ENCODE results near the gene PHKB. TPM values are rescaled to one million over a fixed set of nuclear protein-coding genes. Genes with fewer than 3 reads are reported as not detected.

PHKB gene
- polyA plus RNA-seq, 6 donors from 2014 or later = 47.0 to 67.9 (median 56.1) TPM

- Mint-ChIP-seq H3K27me3 (no peaks in the 10 kb centered on the region), H3K4me1 (peaks cover 0 to 5% (median 0%) of the 10 kb centered on the region in 3 donors), H3K9me3 (peaks cover 0 to 3% (median 0%) of the 10 kb centered on the region in 7 donors), H3K27ac (no peak overlapping the region), H3K36me3 (peaks cover 9 to 17% of the 10 kb centered on the region in 2 donors), H3K4me3 (no peak overlapping the region)
- ATAC-seq (ENCODE audit: low read depth in 2 of 2) = no peak
- no peak for DNase-seq
Measured at GRCh38 chr16:47705266-47705665, 244.1 kb downstream of the PHKB start.

GRCh38 chr16:47711809-47712208 is 250.7 kb downstream of the PHKB start:
- Mint-ChIP-seq H3K9me3 (no peaks in the 10 kb centered on the region), H3K4me1 (peaks cover 0 to 5% (median 0%) of the 10 kb centered on the region in 3 donors), H3K36me3 (no peaks in the 10 kb centered on the region), H3K27ac (peak overlapping the region in 1 of 6 donors; percentile 27), H3K4me3 (no peak overlapping the region), H3K27me3 (peaks cover 0 to 10% (median 0%) of the 10 kb centered on the region in 3 donors)
- ATAC-seq (ENCODE audit: low read depth in 2 of 2) (no peak), DNase-seq (no peak)

DNA sequence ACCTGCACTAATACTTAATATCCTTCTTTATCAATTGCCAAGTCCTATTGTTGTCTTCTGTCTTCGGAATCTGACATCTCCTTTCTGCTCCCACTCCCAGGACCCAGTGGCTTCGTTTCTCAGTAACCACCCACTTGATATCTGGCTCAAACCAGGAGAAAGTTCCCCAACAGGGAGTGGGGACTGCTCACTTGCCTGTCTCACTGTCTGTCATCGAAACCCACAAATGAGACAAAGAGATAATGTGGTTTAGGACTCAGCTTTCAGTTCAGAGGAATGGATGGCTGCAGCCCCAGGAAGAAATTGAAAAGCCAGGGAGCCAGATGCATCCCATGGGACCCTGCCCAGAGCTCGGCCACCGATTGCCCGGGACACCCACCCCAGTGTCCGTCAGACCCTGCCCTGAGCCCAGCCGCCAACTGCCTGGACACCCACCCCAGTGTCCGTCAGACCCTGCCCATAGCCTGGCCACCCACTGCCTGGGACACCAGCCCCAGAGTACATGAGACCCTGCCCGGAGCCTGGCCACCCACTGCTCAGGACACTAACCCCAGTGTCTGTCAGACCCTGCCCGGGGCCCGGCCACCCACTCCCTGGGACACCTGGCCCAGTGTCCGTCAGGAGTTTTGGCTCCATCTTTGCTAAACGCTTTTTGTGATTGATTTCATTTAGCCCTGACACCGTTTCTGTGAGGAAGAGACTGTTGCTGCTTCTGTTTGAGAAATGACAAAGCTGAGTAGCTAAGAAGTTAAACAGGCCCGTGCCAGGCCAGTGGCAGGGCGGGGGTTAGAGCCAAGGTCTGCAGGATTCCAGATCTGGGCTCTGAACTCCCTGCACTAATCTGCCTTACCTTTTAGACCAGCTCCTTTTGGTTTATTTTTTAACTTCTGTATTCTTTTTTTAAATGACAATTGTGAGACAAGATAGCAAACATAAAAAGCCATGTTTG is 251.4 kb downstream of the PHKB start:
- Mint-ChIP-seq H3K4me1 (peaks cover 0 to 5% (median 0%) of the 10 kb centered on the region in 3 donors), H3K27ac (peak overlapping the region in 3 of 6 donors; percentile 16 to 94 (median 51)), H3K27me3 (peaks cover 0 to 10% (median 0%) of the 10 kb centered on the region in 3 donors), H3K9me3 (no peaks in the 10 kb centered on the region), H3K4me3 (no peak overlapping the region), H3K36me3 (no peaks in the 10 kb centered on the region)
- DNase-seq (no peak), ATAC-seq (ENCODE audit: low read depth in 2 of 2) (no peak)

- Mint-ChIP-seq H3K27me3 (peaks cover 0 to 10% (median 0%) of the 10 kb centered on the region in 3 donors), H3K36me3 (no peaks in the 10 kb centered on the region), H3K9me3 (no peaks in the 10 kb centered on the region), H3K4me1 (peaks cover 0 to 5% (median 0%) of the 10 kb centered on the region in 3 donors), H3K4me3 (no peak overlapping the region), H3K27ac (peak overlapping the region in 3 of 6 donors; percentile 29 to 94 (median 51))
- DNase-seq = no peak
- no peak for ATAC-seq (ENCODE audit: low read depth in 2 of 2)
Measured at GRCh38 chr16:47713225-47713595, 252.1 kb downstream of the PHKB start.

DNA sequence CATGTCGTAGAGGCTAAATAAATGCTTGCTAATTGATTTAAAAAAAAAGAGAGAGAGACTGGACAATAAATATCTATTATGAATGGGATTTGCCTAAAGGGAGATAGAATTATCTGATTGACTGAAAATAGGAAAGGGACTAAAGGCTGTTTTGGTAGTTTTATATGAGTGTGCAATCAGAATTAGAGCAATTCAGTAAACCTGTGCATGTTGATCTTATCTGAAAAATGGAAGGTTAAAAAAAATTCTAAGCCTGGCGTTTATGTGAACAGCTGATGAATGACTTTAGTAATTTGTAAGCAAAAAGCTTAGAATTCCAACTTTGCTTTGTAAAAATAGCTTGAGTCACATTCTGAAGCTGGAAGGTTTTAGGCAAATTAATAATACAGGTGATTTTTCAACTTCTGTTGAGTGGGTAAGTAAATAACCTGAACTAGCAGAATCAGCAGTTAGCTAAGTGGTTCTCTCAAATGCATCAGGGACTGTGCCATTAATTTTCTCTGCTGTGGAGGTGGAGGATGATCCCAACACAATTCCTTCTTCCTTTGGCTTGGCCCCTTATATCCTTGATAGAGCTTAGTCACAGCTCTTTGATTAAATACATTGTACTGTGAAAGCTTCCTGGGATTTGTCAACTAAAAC is 254.4 kb downstream of the PHKB start:
- H3K9me3 Mint-ChIP-seq = no peaks in the 10 kb centered on the region
- no peak for DNase-seq
- no peak for ATAC-seq (ENCODE audit: low read depth in 2 of 2)
- peaks cover 0 to 10% (median 0%) of the 10 kb centered on the region in 3 donors for H3K27me3 Mint-ChIP-seq
- H3K27ac Mint-ChIP-seq = peak overlapping the region in 1 of 6 donors; percentile 83
- no peak overlapping the region for H3K4me3 Mint-ChIP-seq
- H3K36me3 Mint-ChIP-seq = no peaks in the 10 kb centered on the region
- no peaks in the 10 kb centered on the region for H3K4me1 Mint-ChIP-seq

DNA sequence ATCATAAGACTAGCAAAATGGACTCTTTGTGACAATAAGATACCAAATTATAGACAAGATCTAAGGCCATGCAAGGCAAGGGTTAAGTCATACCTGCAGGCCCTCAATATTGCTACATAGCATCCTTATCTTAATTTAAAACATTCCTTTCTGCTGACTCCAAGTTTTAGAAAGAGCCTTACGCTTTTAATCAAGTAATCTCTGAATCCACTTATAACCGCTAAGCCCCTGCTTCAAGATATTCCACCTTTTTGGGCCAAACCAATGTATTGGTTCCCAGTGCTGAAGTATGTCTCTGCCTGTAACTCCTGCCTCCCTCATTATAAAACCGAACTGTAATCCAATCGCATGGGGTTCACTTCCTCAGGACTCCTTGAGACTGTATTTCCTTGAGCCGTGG is 255.4 kb downstream of the PHKB start:
- Mint-ChIP-seq H3K36me3 (no peaks in the 10 kb centered on the region), H3K27ac (no peak overlapping the region), H3K27me3 (peaks cover 4 to 10% (median 8%) of the 10 kb centered on the region in 3 donors), H3K9me3 (no peaks in the 10 kb centered on the region), H3K4me3 (no peak overlapping the region), H3K4me1 (no peaks in the 10 kb centered on the region)
- DNase-seq = no peak
- no peak for ATAC-seq (ENCODE audit: low read depth in 2 of 2)

DNA sequence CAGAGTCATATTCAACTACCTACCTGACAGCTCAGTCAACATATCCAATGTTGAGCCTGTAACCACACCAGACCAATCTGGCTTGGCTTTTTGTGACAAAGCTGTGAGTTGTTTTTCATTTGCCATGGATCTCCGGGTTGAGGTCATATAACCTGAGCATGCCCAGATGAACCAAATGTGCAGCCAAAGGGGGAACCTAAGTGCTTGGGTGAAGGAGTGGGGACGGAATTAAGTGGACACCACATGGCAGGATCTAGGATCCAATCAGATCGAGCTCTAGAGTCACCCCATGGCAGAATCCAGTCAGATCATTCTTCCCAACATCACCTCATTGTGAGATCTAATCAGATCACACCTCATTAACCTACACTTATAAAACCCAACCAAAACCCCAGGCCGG is 258.6 kb downstream of the PHKB start:
- H3K27ac Mint-ChIP-seq = no peak overlapping the region
- no peak overlapping the region for H3K4me3 Mint-ChIP-seq
- no peaks in the 10 kb centered on the region for H3K9me3 Mint-ChIP-seq
- H3K27me3 Mint-ChIP-seq = peaks cover 12 to 17% (median 15%) of the 10 kb centered on the region in 3 donors
- DNase-seq (no peak), ATAC-seq (ENCODE audit: low read depth in 2 of 2) (no peak)
- H3K4me1 Mint-ChIP-seq = no peaks in the 10 kb centered on the region
- H3K36me3 Mint-ChIP-seq = no peaks in the 10 kb centered on the region

DNA sequence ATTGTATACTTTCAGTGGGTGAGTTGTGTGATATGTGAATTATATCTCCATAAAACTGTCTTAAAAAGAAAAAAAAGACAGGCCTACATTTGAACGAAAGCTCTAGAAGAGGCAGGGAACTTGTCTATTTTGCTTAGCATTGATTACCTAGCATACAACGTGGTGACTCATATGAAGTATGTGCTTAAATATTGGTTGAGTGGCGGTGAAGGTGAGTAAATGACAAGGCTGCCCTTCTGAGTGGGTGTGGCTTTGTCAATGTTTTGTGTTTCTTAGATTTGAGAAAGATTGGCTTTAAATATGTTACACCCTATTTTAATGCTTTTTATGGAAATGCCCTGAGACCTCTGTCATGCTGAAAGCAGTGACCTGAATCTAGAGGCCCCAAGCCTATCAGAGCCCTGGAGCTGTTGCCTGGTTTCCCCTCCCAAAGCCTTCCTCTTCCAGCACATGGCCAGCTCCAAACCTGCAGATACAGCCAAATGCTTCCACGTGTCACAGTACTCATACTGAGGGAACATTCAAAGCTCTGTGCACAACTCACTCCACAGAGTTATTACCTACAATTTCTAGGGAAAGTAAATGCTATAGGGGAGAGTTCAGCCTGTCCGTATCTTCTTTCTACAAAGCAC is 260.0 kb downstream of the PHKB start:
- ATAC-seq (ENCODE audit: low read depth in 2 of 2) (no peak), DNase-seq (no peak)
- Mint-ChIP-seq H3K4me3 (no peak overlapping the region), H3K27ac (no peak overlapping the region), H3K4me1 (no peaks in the 10 kb centered on the region), H3K36me3 (no peaks in the 10 kb centered on the region), H3K27me3 (peaks cover 12 to 16% (median 15%) of the 10 kb centered on the region in 3 donors), H3K9me3 (no peaks in the 10 kb centered on the region)

DNA sequence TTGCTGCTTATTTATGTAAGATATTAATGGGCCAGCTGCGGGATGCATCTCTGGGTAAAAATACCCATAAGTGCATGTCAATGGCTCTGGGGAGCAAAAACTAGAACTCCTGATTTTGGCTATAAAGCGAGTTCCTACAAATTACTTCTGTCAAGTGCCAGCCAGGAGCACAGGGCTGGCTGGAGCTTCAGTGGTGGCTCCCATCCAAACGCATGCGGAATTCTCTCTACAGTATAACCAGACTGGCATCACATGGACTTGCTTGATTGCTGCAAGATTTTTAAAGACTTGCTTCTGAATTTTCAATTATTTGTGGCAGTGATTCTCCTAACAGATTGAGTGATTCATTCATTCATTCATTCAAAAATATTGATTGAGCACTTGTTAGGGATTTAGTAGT is 260.9 kb downstream of the PHKB start:
- Mint-ChIP-seq H3K36me3 (no peaks in the 10 kb centered on the region), H3K27ac (no peak overlapping the region), H3K4me1 (no peaks in the 10 kb centered on the region), H3K4me3 (no peak overlapping the region), H3K9me3 (no peaks in the 10 kb centered on the region), H3K27me3 (peaks cover 12 to 17% (median 15%) of the 10 kb centered on the region in 3 donors)
- ATAC-seq (ENCODE audit: low read depth in 2 of 2) (no peak), DNase-seq (no peak)

GRCh38 chr16:47724115-47724785 is 263.1 kb downstream of the PHKB start:
- peaks cover 12 to 13% (median 12%) of the 10 kb centered on the region in 3 donors for H3K4me1 Mint-ChIP-seq
- H3K36me3 Mint-ChIP-seq = no peaks in the 10 kb centered on the region
- no peak overlapping the region for H3K4me3 Mint-ChIP-seq
- peaks cover 12 to 17% (median 15%) of the 10 kb centered on the region in 3 donors for H3K27me3 Mint-ChIP-seq
- H3K9me3 Mint-ChIP-seq = no peaks in the 10 kb centered on the region
- DNase-seq = no peak
- no peak for ATAC-seq (ENCODE audit: low read depth in 2 of 2)
- no peak overlapping the region for H3K27ac Mint-ChIP-seq

GRCh38 chr16:47725188-47725695 is 264.1 kb downstream of the PHKB start:
- H3K4me3 Mint-ChIP-seq = peak overlapping the region in 1 of 8 donors; percentile 48
- DNase-seq (no peak), ATAC-seq (ENCODE audit: low read depth in 2 of 2) (no peak)
- H3K27ac Mint-ChIP-seq = peak overlapping the region in 1 of 6 donors; percentile 10
- H3K4me1 Mint-ChIP-seq = peaks cover 12 to 13% (median 12%) of the 10 kb centered on the region in 3 donors
- peaks cover 0 to 2% (median 0%) of the 10 kb centered on the region in 7 donors for H3K9me3 Mint-ChIP-seq
- no peaks in the 10 kb centered on the region for H3K36me3 Mint-ChIP-seq
- peaks cover 12 to 23% (median 15%) of the 10 kb centered on the region in 3 donors for H3K27me3 Mint-ChIP-seq

GRCh38 chr16:47726031-47726675 is 265.0 kb downstream of the PHKB start:
- H3K36me3 Mint-ChIP-seq = no peaks in the 10 kb centered on the region
- no peak overlapping the region for H3K4me3 Mint-ChIP-seq
- H3K27ac Mint-ChIP-seq = no peak overlapping the region
- H3K9me3 Mint-ChIP-seq = peaks cover 0 to 2% (median 0%) of the 10 kb centered on the region in 7 donors
- ATAC-seq (ENCODE audit: low read depth in 2 of 2) = no peak
- no peak for DNase-seq
- H3K27me3 Mint-ChIP-seq = peaks cover 11 to 23% (median 12%) of the 10 kb centered on the region in 3 donors
- peaks cover 12 to 13% (median 12%) of the 10 kb centered on the region in 3 donors for H3K4me1 Mint-ChIP-seq

Measured in naive B cell (primary cell).